Measurements from ENCODE around the gene TIMM29. TPM values are rescaled to one million over a fixed set of nuclear protein-coding genes. Genes with fewer than 3 reads are reported as not detected.

The TIMM29 gene
- total and polyA plus RNA-seq, 7 experiments from 2014 or later: 15.8 to 47.5 (median 27.1) TPM

- peaks cover 12 to 61% (median 45%) of the 10 kb centered on the region in 7 donors for H3K4me1 Mint-ChIP-seq
- H3K36me3 ChIP-seq (ENCODE audit: control insufficient read depth in 2 of 3, insufficient read depth in 3 of 3, low read length in 3 of 3): peaks cover 0 to 5% (median 0%) of the 10 kb centered on the region in 3 experiments
- intact Hi-C loops (cut with micrococcal nuclease): no loop called here
- H3K27ac ChIP-seq (ENCODE audit: low read depth, low read length): no peak overlapping the region
- ATAC-seq (no peak), DNase-seq (no peak)
- POLR2A ChIA-PET: interaction anchor here (0.7 to 1.2 kb wide), 2 partner anchors 11 to 12 kb away, joined by 3 read pairs; no protein-coding TSS in a partner anchor
- no peaks in the 10 kb centered on the region for H3K9me3 ChIP-seq (ENCODE audit: control insufficient read depth in 2 of 3, low read length in 3 of 3)
- peak overlapping the region in 2 of 9 donors; percentile 31 to 78 for H3K27ac Mint-ChIP-seq
- H3K27me3 Mint-ChIP-seq: no peaks in the 10 kb centered on the region
- no peaks in the 10 kb centered on the region for H3K27me3 ChIP-seq (ENCODE audit: control insufficient read depth in 2 of 2, insufficient read depth in 2 of 2, low read length in 2 of 2)
- H3K4me1 ChIP-seq (ENCODE audit: control insufficient read depth in 2 of 2, insufficient read depth in 2 of 2, low read length in 2 of 2): peaks cover 4 to 5% of the 10 kb centered on the region in 2 donors
- peaks cover 0 to 7% (median 3%) of the 10 kb centered on the region in 5 donors for H3K36me3 Mint-ChIP-seq
- H3K9me3 Mint-ChIP-seq: no peaks in the 10 kb centered on the region
- H3K4me3 ChIP-seq (ENCODE audit: low read length): no peak overlapping the region
- CTCF ChIA-PET: interaction anchor here (1.4 kb wide), 1 partner anchor 13 kb away, joined by 5 read pairs; no protein-coding TSS in a partner anchor
- peak overlapping the region in 2 of 10 donors; percentile 7 to 55 for H3K4me3 Mint-ChIP-seq
These were observed 46.9 kb downstream of the TIMM29 start for GRCh38 chr19:10975374-10976130.

DNA sequence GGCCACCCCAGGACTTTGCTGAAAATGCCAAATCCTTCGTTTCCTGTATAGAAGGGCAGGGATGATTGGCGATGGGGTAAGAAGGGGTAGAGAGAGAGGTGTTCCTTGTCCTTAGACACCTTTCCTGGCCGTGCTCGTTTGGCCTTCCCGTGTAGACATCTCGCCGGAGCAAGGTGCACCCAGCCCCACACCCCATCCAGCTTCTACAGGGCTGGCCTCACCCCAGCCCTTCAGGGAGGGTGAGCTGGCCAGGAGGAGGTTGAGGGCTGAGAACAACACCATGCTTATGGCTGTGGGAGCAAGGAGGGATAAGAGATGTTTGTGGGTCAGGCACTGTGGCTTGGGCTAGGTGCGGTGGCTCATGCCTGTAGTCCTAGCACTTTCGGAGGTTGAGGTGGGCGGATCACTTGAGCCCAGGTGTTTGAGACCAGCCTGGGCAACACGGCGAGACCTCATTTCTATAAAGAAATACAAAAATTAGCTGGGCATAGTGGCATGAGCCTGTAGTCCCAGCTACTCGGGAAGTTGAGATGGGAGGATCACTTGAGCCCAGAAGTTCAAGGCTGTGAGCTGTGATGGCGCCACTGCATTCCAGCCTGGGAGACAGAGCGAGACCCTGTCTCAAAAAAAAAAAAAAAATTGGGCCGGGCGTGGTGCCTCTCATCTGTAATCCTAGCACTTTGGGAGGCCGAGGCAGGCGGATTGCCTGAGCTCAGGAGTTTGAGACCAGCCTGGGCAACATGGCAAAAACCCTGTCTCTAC lies 47.7 kb downstream of the TIMM29 start:
- Histone ChIP-seq H3K4me3 (ENCODE audit: low read length) (no peak overlapping the region), H3K27ac (ENCODE audit: low read depth, low read length) (no peak overlapping the region), H3K9me3 (ENCODE audit: control insufficient read depth in 2 of 3, low read length in 3 of 3) (no peaks in the 10 kb centered on the region), H3K36me3 (ENCODE audit: control insufficient read depth in 2 of 3, insufficient read depth in 3 of 3, low read length in 3 of 3) (peaks cover 0 to 6% (median 0%) of the 10 kb centered on the region in 3 experiments), H3K27me3 (ENCODE audit: control insufficient read depth in 2 of 2, insufficient read depth in 2 of 2, low read length in 2 of 2) (no peaks in the 10 kb centered on the region), H3K4me1 (ENCODE audit: control insufficient read depth in 2 of 2, insufficient read depth in 2 of 2, low read length in 2 of 2) (peaks cover 4 to 5% of the 10 kb centered on the region in 2 donors)
- POLR2A ChIA-PET: interaction anchor here (0.7 kb wide), 1 partner anchor 12 kb away, joined by 3 read pairs; no protein-coding TSS in a partner anchor
- H3K4me1 Mint-ChIP-seq: peaks cover 12 to 58% (median 38%) of the 10 kb centered on the region in 7 donors
- no peaks in the 10 kb centered on the region for H3K9me3 Mint-ChIP-seq
- DNase-seq (no peak), ATAC-seq (no peak)
- no peaks in the 10 kb centered on the region for H3K27me3 Mint-ChIP-seq
- intact Hi-C loops (cut with micrococcal nuclease): no loop called here
- H3K36me3 Mint-ChIP-seq: peaks cover 0 to 7% (median 3%) of the 10 kb centered on the region in 5 donors
- peak overlapping the region in 2 of 10 donors; percentile 7 to 55 for H3K4me3 Mint-ChIP-seq
- H3K27ac Mint-ChIP-seq: peak overlapping the region in 4 of 9 donors; percentile 12 to 78 (median 46)
- CTCF ChIA-PET: interaction anchor here (0.7 to 1.4 kb wide), 2 partner anchors 14 to 17 kb away, joined by 5 read pairs; no protein-coding TSS in a partner anchor

GRCh38 chr19:10977742-10978092 lies 49.1 kb downstream of the TIMM29 start:
- Histone ChIP-seq H3K36me3 (ENCODE audit: control insufficient read depth in 2 of 3, insufficient read depth in 3 of 3, low read length in 3 of 3) (peaks cover 0 to 9% (median 0%) of the 10 kb centered on the region in 3 experiments), H3K4me1 (ENCODE audit: control insufficient read depth in 2 of 2, insufficient read depth in 2 of 2, low read length in 2 of 2) (peaks cover 4 to 5% of the 10 kb centered on the region in 2 donors), H3K27ac (ENCODE audit: low read depth, low read length) (no peak overlapping the region), H3K9me3 (ENCODE audit: control insufficient read depth in 2 of 3, low read length in 3 of 3) (no peaks in the 10 kb centered on the region), H3K4me3 (ENCODE audit: low read length) (no peak overlapping the region), H3K27me3 (ENCODE audit: control insufficient read depth in 2 of 2, insufficient read depth in 2 of 2, low read length in 2 of 2) (no peaks in the 10 kb centered on the region)
- ChIA-PET CTCF (interaction anchor here (1.2 kb wide), 1 partner anchor 9 kb away, joined by 3 read pairs; no protein-coding TSS in a partner anchor), POLR2A (no interaction called here)
- no peak for DNase-seq
- Mint-ChIP-seq H3K27me3 (no peaks in the 10 kb centered on the region), H3K9me3 (no peaks in the 10 kb centered on the region), H3K27ac (peak overlapping the region in 3 of 9 donors; percentile 63 to 70 (median 66)), H3K4me3 (no peak overlapping the region), H3K36me3 (peaks cover 0 to 7% (median 3%) of the 10 kb centered on the region in 5 donors), H3K4me1 (peaks cover 12 to 55% (median 37%) of the 10 kb centered on the region in 7 donors)
- intact Hi-C loops (cut with micrococcal nuclease): no loop called here
- ATAC-seq: no peak

Other genes starting within 250 kb of the TIMM29 start
- gene QTRT1, start 227.4 kb upstream of the TIMM29 start, total RNA-seq: 10 to 100 TPM; 36.1 to 63.4 (median 54.9) TPM
- 10 to 100 TPM; 38.0 to 41.8 TPM for gene QTRT1, start 227.4 kb upstream of the TIMM29 start, polyA plus RNA-seq
- 100 to 1,000 TPM; 238 to 340 (median 269) TPM for gene DNM2, start 210.7 kb upstream of the TIMM29 start, total RNA-seq
- gene DNM2, start 210.7 kb upstream of the TIMM29 start, polyA plus RNA-seq: 100 to 1,000 TPM in 1 of 2 donors, 10 to 100 TPM in 1; 49.1 to 111 TPM
- gene TMED1, start 92.6 kb upstream of the TIMM29 start, total RNA-seq: 10 to 100 TPM in 2 of 5 experiments, 1 to 10 TPM in 3; 7.6 to 12.8 (median 9.9) TPM
- 10 to 100 TPM; 19.0 to 21.7 TPM for gene TMED1, start 92.6 kb upstream of the TIMM29 start, polyA plus RNA-seq
- gene C19orf38, start 80.4 kb upstream of the TIMM29 start, total RNA-seq: 10 to 100 TPM in 1 of 5 experiments, 1 to 10 TPM in 4; 2.5 to 50.5 (median 3.5) TPM
- 1 to 10 TPM; 1.4 to 2.8 TPM for gene C19orf38, start 80.4 kb upstream of the TIMM29 start, polyA plus RNA-seq
- 10 to 100 TPM; 21.3 to 43.1 (median 27.2) TPM for gene CARM1, start 57.3 kb upstream of the TIMM29 start, total RNA-seq
- under 1 TPM; 0.69 to 0.94 TPM for gene CARM1, start 57.3 kb upstream of the TIMM29 start, polyA plus RNA-seq
- gene YIPF2, start 172 bp upstream of the TIMM29 start, total RNA-seq: 10 to 100 TPM; 20.5 to 27.9 (median 26.2) TPM
- 10 to 100 TPM; 11.7 to 12.9 TPM for gene YIPF2, start 172 bp upstream of the TIMM29 start, polyA plus RNA-seq
- gene SMARCA4, start 32.2 kb downstream of the TIMM29 start, total RNA-seq: 100 to 1,000 TPM in 4 of 5 experiments, 10 to 100 TPM in 1; 96.0 to 126 (median 104) TPM
- 10 to 100 TPM; 11.8 to 33.9 TPM for gene SMARCA4, start 32.2 kb downstream of the TIMM29 start, polyA plus RNA-seq
- 10 to 100 TPM; 29.1 to 90.3 (median 39.0) TPM for gene LDLR, start 160.7 kb downstream of the TIMM29 start, total RNA-seq
- 1 to 10 TPM; 5.5 to 7.0 TPM for gene LDLR, start 160.7 kb downstream of the TIMM29 start, polyA plus RNA-seq
- 10 to 100 TPM in 1 of 5 experiments, 1 to 10 TPM in 2, under 1 TPM in 2; 0.56 to 45.4 (median 1.9) TPM for gene SPC24, start 227.0 kb downstream of the TIMM29 start, total RNA-seq
- under 1 TPM in 1 of 2 donors, not detected in 1; 0.33 TPM for gene SPC24, start 227.0 kb downstream of the TIMM29 start, polyA plus RNA-seq

Measured in naive thymus-derived CD4-positive, alpha-beta T cell (primary cell).